Stimulated activated CD8-positive, alpha-beta memory T cell treated with anti-CD3 and anti-CD28 coated beads, Interleukin-4, amount 100 ng/mL, for 24 hours (primary cell): ENCODE results near the gene ST6GALNAC4.
"Not testable (repeated sequence)": the region's sequence is repeated elsewhere in the genome, so short reads cannot be mapped to it uniquely, and the experiment has no call there.

ENCODE experiments used
- DNase-seq: peaks from one replicate; pipeline ENCODE4 v3.0.0-alpha.2; 2020; ENCODE audit warnings: low read depth

ST6GALNAC4 gene

GRCh38 chr9:127885508-127886281 lies 31.1 kb downstream of the ST6GALNAC4 start:
- no peak for DNase-seq

- no peak for DNase-seq
Measured at GRCh38 chr9:127884976-127885490, 31.8 kb downstream of the ST6GALNAC4 start.

- DNase-seq = no peak
Measured at GRCh38 chr9:127884427-127884911, 32.4 kb downstream of the ST6GALNAC4 start.

GRCh38 chr9:127883959-127884358 lies 32.9 kb downstream of the ST6GALNAC4 start:
- no peak for DNase-seq

GRCh38 chr9:127881715-127882114 lies 35.1 kb downstream of the ST6GALNAC4 start:
- not testable (repeated sequence) for DNase-seq

- DNase-seq = no peak
Measured at GRCh38 chr9:127880143-127880542, 36.7 kb downstream of the ST6GALNAC4 start.

GRCh38 chr9:127878652-127879390 lies 38.0 kb downstream of the ST6GALNAC4 start:
- no peak for DNase-seq

GRCh38 chr9:127878001-127878651 lies 38.7 kb downstream of the ST6GALNAC4 start:
- DNase-seq = no peak

GRCh38 chr9:127877566-127877998 lies 39.3 kb downstream of the ST6GALNAC4 start, which contains the start of gene AK1:
Gene AK1 (minus strand): TSS chr9:127877675. CDS start chr9:127874617, 3,058 bp downstream.
- DNase-seq = no peak

- DNase-seq = no peak
Measured at GRCh38 chr9:127876764-127877562, 39.9 kb downstream of the ST6GALNAC4 start.

GRCh38 chr9:127876026-127876763 lies 40.6 kb downstream of the ST6GALNAC4 start:
- no peak for DNase-seq

GRCh38 chr9:127875306-127875966 lies 41.4 kb downstream of the ST6GALNAC4 start:
- DNase-seq = no peak

GRCh38 chr9:127874301-127875221 lies 42.3 kb downstream of the ST6GALNAC4 start:
- DNase-seq = no peak

GRCh38 chr9:127873886-127874285 lies 43.0 kb downstream of the ST6GALNAC4 start:
- no peak for DNase-seq

- no peak for DNase-seq
Measured at GRCh38 chr9:127873223-127873691, 43.6 kb downstream of the ST6GALNAC4 start.

GRCh38 chr9:127872369-127873222 lies 44.2 kb downstream of the ST6GALNAC4 start:
- no peak for DNase-seq

- DNase-seq = no peak
Measured at GRCh38 chr9:127871531-127871930, 45.3 kb downstream of the ST6GALNAC4 start.

- DNase-seq = no peak
Measured at GRCh38 chr9:127870887-127871286, 46.0 kb downstream of the ST6GALNAC4 start.
